ENCODE results near the gene AMBP. TPM values are rescaled to one million over a fixed set of nuclear protein-coding genes. Genes with fewer than 3 reads are reported as not detected.

The AMBP gene
- total RNA-seq, 6 experiments from 2014 or later, result 2,202 to 7,072 (median 5,221) TPM

DNA sequence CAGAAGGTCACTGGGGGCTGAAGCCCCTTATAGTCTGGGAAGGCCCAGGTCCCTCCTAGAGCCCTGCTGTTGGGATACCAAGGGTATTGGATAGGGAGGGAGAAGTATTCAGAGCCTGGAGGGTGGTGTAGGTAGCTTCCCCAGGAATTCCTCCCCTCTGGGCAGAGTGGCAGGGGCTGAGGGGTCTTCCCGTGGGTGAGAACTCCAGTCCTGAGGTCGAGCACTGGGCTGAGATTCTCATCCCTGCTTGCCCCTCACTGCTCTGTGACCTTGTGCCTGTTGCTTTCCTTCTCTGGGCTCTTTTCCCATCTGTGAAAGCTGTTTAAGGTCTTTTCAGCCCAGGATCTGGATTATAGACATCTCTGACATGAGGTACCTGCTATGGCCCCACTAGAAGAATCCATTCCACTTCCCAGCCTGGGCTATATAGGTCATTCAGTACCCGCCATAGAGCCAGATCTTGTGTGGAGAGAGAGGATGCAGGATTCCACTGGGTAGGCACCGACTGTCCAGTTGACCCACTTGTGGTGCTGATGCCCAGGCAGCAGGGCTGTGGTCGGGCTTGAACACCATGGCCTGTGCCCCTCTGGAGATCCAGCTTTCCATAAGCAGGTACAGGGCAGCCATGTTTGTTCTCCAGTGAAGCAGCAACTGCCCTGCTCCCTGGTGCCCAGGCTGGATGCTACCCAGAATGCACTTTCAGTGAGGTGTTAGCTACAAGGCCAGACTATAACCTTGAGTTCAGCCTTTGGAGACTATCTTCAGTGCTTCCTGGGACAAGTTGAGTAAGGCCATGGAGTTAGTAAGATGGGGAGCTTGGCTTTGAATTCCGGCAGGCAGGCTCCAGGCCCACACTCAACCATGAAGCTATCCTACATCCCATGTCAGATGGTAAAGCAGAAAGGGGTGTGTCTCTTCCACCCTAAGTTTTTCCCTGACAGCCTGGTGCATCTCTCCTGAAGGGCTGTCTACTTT is 60.1 kb downstream of the AMBP start:
- no peaks in the 10 kb centered on the region for H3K9me3 ChIP-seq
- TF ChIP-seq, protein P1, sequence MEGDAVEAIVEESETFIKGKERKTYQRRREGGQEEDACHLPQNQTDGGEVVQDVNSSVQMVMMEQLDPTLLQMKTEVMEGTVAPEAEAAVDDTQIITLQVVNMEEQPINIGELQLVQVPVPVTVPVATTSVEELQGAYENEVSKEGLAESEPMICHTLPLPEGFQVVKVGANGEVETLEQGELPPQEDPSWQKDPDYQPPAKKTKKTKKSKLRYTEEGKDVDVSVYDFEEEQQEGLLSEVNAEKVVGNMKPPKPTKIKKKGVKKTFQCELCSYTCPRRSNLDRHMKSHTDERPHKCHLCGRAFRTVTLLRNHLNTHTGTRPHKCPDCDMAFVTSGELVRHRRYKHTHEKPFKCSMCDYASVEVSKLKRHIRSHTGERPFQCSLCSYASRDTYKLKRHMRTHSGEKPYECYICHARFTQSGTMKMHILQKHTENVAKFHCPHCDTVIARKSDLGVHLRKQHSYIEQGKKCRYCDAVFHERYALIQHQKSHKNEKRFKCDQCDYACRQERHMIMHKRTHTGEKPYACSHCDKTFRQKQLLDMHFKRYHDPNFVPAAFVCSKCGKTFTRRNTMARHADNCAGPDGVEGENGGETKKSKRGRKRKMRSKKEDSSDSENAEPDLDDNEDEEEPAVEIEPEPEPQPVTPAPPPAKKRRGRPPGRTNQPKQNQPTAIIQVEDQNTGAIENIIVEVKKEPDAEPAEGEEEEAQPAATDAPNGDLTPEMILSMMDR (IDR thresholded peaks at IDR 0.05), result no peak
- TF ChIP-seq POLR2A (IDR thresholded peaks at IDR 0.05), result no peak
- WGBS (ENCODE audit: insufficient coverage, low coverage, low lambda C conversion rate, missing lambda C conversion rate), result 73% methylated on average over 3 of the region's 6 CpGs
- H3K27me3 ChIP-seq, result no peaks in the 10 kb centered on the region
- DNase-seq (peak in 1 of 3 donors; percentile 37), ATAC-seq (peak in 1 of 4 donors; percentile 20)
- H3K27ac ChIP-seq, result no peak overlapping the region
- H3K4me1 ChIP-seq, result peaks cover 0 to 10% (median 0%) of the 10 kb centered on the region in 4 donors
- H3K36me3 ChIP-seq, result peaks cover 0 to 3% (median 0%) of the 10 kb centered on the region in 4 donors
- H3K4me3 ChIP-seq, result no peak overlapping the region
- intact Hi-C loops (cut with DNase I), result no loop called here

- ATAC-seq (peak in 2 of 4 donors; percentile 23 to 24), DNase-seq (peak in 1 of 3 donors; percentile 39)
- intact Hi-C loops (cut with DNase I), result no loop called here
These were observed 61.3 kb downstream of the AMBP start for GRCh38 chr9:114016629-114017423.

GRCh38 chr9:114016101-114016500 is 62.0 kb downstream of the AMBP start:
- Histone ChIP-seq H3K27me3 (no peaks in the 10 kb centered on the region), H3K36me3 (peaks cover 0 to 4% (median 2%) of the 10 kb centered on the region in 4 donors), H3K4me1 (peaks cover 0 to 10% (median 0%) of the 10 kb centered on the region in 4 donors), H3K4me3 (no peak overlapping the region), H3K27ac (no peak overlapping the region), H3K9me3 (no peaks in the 10 kb centered on the region)
- intact Hi-C loops (cut with DNase I), result no loop called here
- ATAC-seq, result peak in 2 of 4 donors; percentile 29 to 42
- 60% methylated on average over 5 of the region's 6 CpGs for WGBS (ENCODE audit: insufficient coverage, low coverage, low lambda C conversion rate, missing lambda C conversion rate)
- peak in 1 of 3 donors; percentile 37 for DNase-seq
- TF ChIP-seq POLR2A (IDR thresholded peaks at IDR 0.05), result no peak
- TF ChIP-seq, protein P1 (IDR thresholded peaks at IDR 0.05), result no peak

More at GRCh38 chr9:114016629-114017423, 61.3 kb downstream of the AMBP start:
- Histone ChIP-seq H3K27ac (no peak overlapping the region), H3K36me3 (peaks cover 0 to 3% (median under 1%) of the 10 kb centered on the region in 4 donors), H3K4me1 (peaks cover 0 to 10% (median 0%) of the 10 kb centered on the region in 4 donors), H3K27me3 (no peaks in the 10 kb centered on the region), H3K4me3 (no peak overlapping the region), H3K9me3 (no peaks in the 10 kb centered on the region)
- WGBS (ENCODE audit: insufficient coverage, low coverage, low lambda C conversion rate, missing lambda C conversion rate), result 100% methylated on average over 2 of the region's 14 CpGs
- TF ChIP-seq, protein P1 (IDR thresholded peaks at IDR 0.05), result no peak
- no peak for TF ChIP-seq POLR2A (IDR thresholded peaks at IDR 0.05)

DNA sequence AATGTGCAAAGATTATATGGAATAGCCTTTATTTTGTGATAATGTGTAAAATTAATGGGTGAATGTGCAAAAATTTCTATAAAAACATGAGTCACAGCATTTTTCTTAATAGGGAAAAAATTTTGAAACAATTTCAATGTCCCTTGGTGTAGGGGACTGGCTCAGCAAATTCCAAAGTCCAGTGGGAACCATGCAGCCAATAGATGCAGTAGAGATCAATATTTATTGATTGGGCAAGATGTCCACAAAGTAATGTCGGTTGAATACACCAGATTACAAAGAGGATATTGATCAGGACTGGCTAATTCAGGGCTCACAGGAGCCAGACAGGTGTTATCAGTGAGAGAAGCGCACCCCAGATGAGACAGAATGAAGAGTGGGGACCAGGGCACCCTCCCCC is 62.5 kb downstream of the AMBP start:
- DNase-seq, result peak in 1 of 3 donors; percentile 35
- intact Hi-C loops (cut with DNase I), result no loop called here
- WGBS (ENCODE audit: insufficient coverage, low coverage, low lambda C conversion rate, missing lambda C conversion rate), result 41% methylated on average over 2 of the region's 2 CpGs
- no peaks in the 10 kb centered on the region for H3K27me3 ChIP-seq
- H3K4me3 ChIP-seq, result no peak overlapping the region
- peak; percentile 75 to 90 (median 84) for ATAC-seq
- peaks cover 0 to 4% (median 2%) of the 10 kb centered on the region in 4 donors for H3K36me3 ChIP-seq
- H3K27ac ChIP-seq, result no peak overlapping the region
- TF ChIP-seq, protein P1 (IDR thresholded peaks at IDR 0.05), result no peak
- no peak for TF ChIP-seq POLR2A (IDR thresholded peaks at IDR 0.05)
- peaks cover 0 to 10% (median 0%) of the 10 kb centered on the region in 4 donors for H3K4me1 ChIP-seq
- no peaks in the 10 kb centered on the region for H3K9me3 ChIP-seq

Measured in right lobe of liver (tissue), 6 donors.